K562 (cell line): ENCODE measurements around the gene NR6A1. TPM values are rescaled to one million over a fixed set of nuclear protein-coding genes. Genes with fewer than 3 reads are reported as not detected.
A peak's percentile ranks its signal among the peaks of the same experiment; 100 is the strongest.

Source experiments
- ARID4B ChIP-seq: sonication (generic); formaldehyde crosslinking; IDR thresholded peaks from 2 replicates; pipeline ENCODE4 v1.8.0; 2022; ENCODE audit warnings: mild to moderate bottlenecking, missing genetic modification reagents
- CSDE1 ChIP-seq, 2 experiments: fragments of 450-650 bp; IDR thresholded peaks; 2 replicates each; pipeline ENCODE4 v1.6.1; 2016; ENCODE audit warnings: mild to moderate bottlenecking in 1 of 2
- ELF1 ChIP-seq: fragments of 200-800 bp; sonication (Bioruptor generic); IDR thresholded peaks from 2 replicates; pipeline ENCODE4 v1.6.1; 2016; ENCODE audit warnings: missing genetic modification characterization, missing compliant biosample characterization
- FOXM1 ChIP-seq, 2 experiments: fragments of 450-650 bp in 1 of 2; sonication (generic) in 1 of 2; formaldehyde crosslinking in 1 of 2; IDR thresholded peaks; 2 replicates each; pipeline versions ENCODE4 v1.6.1 to v1.9.0; 2017 to 2022; ENCODE audit warnings: low read depth in 2 of 2, mild to moderate bottlenecking in 2 of 2, missing genetic modification reagents in 1 of 2, moderate library complexity in 1 of 2
- HMG20B ChIP-seq: fragments of 250-450 bp; sonication (Bioruptor Pico); IDR thresholded peaks from 2 replicates; pipeline ENCODE4 v1.5.0; 2021; ENCODE audit warnings: mild to moderate bottlenecking
- POLR3A ChIP-seq: IDR thresholded peaks from 2 replicates; pipeline ENCODE4 v1.6.1; 2011; ENCODE audit warnings: borderline replicate concordance, mild to moderate bottlenecking, moderate library complexity; ENCODE audit not compliant: insufficient read length, insufficient read depth; ENCODE audit errors: extremely low read depth
- PTTG1 ChIP-seq: fragments of 450-650 bp; IDR thresholded peaks from 2 replicates; pipeline ENCODE4 v1.6.1; 2016; ENCODE audit warnings: low read depth, mild to moderate bottlenecking, missing genetic modification characterization, missing compliant biosample characterization
- RFX5 ChIP-seq: IDR thresholded peaks from 2 replicates; pipeline ENCODE4 v1.6.1; 2011; ENCODE audit warnings: low read depth, mild to moderate bottlenecking, improper control_type of control experiment, low read length
- SMARCA4 ChIP-seq: fragments of 450-650 bp; IDR thresholded peaks from 2 replicates; pipeline ENCODE4 v1.6.1; 2016
- STAT5A ChIP-seq: IDR thresholded peaks from 2 replicates; pipeline ENCODE4 v1.6.1; 2012; ENCODE audit warnings: low read length, inconsistent platforms, borderline replicate concordance
- ZBTB5 ChIP-seq: fragments of 450-650 bp; IDR thresholded peaks from 2 replicates; pipeline ENCODE4 v1.6.1; 2017; ENCODE audit warnings: antibody characterized with exemption
- ZNF589 ChIP-seq: fragments of 200-800 bp; sonication (Bioruptor generic); IDR thresholded peaks from 2 replicates; pipeline ENCODE4 v1.6.1; 2016; ENCODE audit warnings: low read depth, missing genetic modification characterization, missing compliant biosample characterization
- polyA plus RNA-seq, 8 experiments: library from polyadenylated mRNA; depleted of rRNA in 4 of 8; stranded (reverse) in 5 of 8; unstranded in 3 of 8; fragments of >200 nt; fragmentation: Nextera tagmentation in 2 of 8; fragmentation: Illumina TruSeq in 1 of 8; extraction: Ambion mirVana in 2 of 8; extraction: Trizol in 1 of 8; gene quantifications; 2 replicates each; pipeline versions ENCODE4 v1.2.1 to v1.2.3, GENCODE V29; 2011 to 2014; ENCODE audit warnings: inconsistent platforms in 1 of 8, missing spikeins in 1 of 8
- total RNA-seq, 7 experiments: library from RNA; depleted of rRNA in 6 of 7; stranded (reverse); fragments of >200 nt in 6 of 7; fragmentation: Illumina TruSeq in 2 of 7; extraction: Trizol in 2 of 7; gene quantifications; 2 replicates each; pipeline versions ENCODE4 v1.2.1 to v1.2.3, GENCODE V29; 2011 to 2021; ENCODE audit warnings: low replicate concordance in 1 of 7

Gene NR6A1
- total and polyA plus RNA-seq, 9 of the 15 experiments (the other 6 are each of a cell fraction or from before 2014, with no cell fraction given), result 9.7 to 55.4 (median 28.3) TPM

DNA sequence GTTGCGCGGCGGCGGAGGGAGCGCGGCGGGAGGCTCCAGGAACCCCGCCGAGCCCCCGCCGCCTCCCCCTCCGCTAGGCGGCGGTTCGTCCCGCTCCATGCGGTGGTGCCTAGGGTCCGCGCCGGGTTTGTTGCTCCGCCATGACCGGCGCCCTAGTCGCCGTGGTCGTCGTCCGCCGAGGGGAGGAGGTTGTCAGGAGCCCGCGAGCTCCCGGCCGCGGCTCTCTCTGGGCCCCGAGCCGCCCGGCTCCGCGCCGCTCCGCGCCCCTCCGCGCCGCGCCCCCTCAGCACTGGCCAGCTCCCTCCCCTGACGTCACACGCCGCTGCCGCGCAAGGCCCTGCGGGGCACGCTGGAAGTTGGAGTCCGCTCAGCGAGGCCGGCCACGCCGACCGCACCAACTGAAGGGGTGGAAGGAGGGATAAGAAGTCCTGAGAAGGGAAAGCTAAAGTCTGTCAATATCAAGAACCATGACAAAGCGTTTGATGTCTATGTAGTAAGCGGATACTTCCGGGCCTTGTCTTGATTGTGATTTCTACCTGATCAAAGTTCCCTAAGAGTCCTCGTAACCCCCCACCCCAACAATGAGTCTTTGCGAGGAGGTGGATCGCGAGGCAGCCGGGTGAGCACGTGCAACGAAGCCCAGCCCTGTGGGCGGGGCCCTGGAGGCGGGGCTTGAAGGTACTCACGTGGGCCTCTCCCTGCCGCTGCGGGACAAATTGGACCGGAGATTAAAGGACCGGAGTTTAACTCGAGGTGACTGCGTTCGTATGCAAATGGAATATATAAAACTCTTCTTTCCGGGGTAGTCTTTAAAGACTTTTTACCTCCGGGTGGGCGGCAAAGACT lies at the start of gene NR6A1 (continued):
- peak; percentile 98 for TF ChIP-seq ARID4B (CRISPR knock-in tag)
- peak; percentile 91 for TF ChIP-seq FOXM1 (IDR thresholded peaks at IDR 0.05; ENCODE audit: low read depth)
- no peak for TF ChIP-seq FOXM1 (CRISPR knock-in tag; IDR thresholded peaks at IDR 0.05; ENCODE audit: low read depth)
- TF ChIP-seq PTTG1, result no peak
- TF ChIP-seq ZNF589, result peak; percentile 68; the same call in 1 of the 2 replicates
- no peak for TF ChIP-seq HMG20B
- TF ChIP-seq ZBTB5, result no peak
- no peak for TF ChIP-seq SMARCA4
- TF ChIP-seq RFX5, result peak; percentile 52; the same call in 1 of the 2 replicates
- no peak for TF ChIP-seq POLR3A
- TF ChIP-seq STAT5A, result no peak
- no peak for TF ChIP-seq CSDE1 (IDR thresholded peaks at IDR 0.05)
- no peak for TF ChIP-seq ELF1
